ENCODE measurements around the gene LY9.

- TF ChIP-seq EZH2 (IDR thresholded peaks at IDR 0.05): no peak
- TF ChIP-seq, protein P1, sequence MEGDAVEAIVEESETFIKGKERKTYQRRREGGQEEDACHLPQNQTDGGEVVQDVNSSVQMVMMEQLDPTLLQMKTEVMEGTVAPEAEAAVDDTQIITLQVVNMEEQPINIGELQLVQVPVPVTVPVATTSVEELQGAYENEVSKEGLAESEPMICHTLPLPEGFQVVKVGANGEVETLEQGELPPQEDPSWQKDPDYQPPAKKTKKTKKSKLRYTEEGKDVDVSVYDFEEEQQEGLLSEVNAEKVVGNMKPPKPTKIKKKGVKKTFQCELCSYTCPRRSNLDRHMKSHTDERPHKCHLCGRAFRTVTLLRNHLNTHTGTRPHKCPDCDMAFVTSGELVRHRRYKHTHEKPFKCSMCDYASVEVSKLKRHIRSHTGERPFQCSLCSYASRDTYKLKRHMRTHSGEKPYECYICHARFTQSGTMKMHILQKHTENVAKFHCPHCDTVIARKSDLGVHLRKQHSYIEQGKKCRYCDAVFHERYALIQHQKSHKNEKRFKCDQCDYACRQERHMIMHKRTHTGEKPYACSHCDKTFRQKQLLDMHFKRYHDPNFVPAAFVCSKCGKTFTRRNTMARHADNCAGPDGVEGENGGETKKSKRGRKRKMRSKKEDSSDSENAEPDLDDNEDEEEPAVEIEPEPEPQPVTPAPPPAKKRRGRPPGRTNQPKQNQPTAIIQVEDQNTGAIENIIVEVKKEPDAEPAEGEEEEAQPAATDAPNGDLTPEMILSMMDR (IDR thresholded peaks at IDR 0.05): no peak
These were observed 67.2 kb downstream of the LY9 start for GRCh38 chr1:160863061-160863773.

Measured in neural progenitor cell (in vitro differentiated cells).